ENCODE measurements around the gene KSR2.
"Not testable (repeated sequence)": the region's sequence is repeated elsewhere in the genome, so short reads cannot be mapped to it uniquely, and the experiment has no call there.

The KSR2 gene

DNA sequence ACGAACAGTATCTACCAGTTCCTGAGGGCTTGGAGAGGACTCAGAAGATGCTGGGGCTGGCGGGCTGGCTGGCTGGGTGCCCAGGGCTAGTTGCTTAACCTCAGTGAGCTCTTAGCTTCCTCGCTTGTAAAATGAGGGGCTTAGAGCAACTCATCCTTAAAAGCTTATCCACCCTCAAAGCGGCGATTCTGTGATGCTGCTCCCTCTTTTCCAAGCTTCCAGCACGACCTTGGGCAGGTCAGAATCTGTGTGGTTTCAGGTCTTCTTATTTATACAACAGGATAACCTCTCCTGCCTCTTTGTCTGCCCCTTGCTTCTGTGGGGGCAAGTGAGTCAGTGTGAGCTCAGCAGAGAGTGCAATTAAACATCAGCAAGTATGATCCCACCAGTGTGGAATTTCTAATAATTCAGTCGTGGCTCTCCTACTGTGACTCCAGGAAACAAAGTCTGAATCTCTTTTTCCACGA, 281.8 kb downstream of the KSR2 start:
- no peak for DNase-seq (ENCODE audit: low read depth)

DNA sequence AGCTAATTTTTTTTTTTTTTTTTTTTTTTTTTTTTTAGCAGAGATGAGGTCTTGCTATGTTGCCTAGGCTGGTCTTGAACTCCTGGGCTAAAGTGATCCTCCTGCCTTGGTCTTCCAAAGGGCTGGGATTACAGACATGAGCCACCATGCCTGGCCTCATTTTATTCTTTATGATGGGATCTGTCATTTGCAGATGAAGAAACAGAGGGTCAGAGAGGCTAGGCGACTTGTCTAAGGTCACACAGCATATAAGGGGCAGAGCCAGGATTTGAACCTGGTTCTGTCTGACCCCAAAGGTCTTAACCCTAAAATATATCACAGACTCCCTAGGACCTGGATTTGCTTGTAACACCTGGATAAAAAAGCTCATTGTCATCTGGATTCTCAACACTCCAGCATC, 282.6 kb downstream of the KSR2 start:
- no peak for DNase-seq (ENCODE audit: low read depth)

DNA sequence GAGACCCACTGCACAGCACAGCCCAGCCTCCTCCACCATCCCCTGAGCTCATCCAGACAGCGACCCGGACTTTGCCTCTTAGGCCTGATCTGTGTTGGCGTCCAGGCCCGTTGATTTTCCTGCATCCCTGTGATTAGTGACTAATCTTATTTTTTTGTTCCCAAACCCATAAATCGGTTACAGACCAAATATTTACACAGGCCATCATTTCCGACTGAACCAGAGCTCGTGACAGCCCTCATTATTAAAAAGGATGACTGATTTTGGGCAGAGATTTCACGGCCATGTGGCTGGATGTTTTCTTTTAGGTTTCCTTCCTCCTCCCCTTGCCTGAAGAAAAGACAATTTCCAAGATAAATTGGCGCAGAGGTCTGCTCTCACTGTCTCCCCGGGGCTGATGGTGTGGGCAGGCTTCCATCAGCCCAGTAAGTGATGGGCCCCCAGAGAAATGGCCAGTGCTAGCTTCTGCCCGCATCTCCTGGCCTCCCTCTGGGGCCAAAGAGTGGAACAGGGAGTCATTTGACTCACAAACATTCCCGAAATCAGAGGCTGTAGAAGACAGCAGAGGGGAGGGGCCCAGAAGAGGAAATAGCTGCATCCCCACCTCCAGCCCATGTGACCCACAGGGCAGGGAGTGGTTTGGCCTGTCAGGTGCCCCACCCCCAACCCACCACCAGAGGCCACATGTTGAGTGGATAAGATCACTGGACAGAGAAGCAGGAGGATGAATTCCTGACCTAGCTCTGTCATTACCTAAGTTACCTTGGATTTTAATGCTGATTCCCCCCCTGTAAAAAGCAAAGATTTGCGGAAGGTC, 283.5 kb downstream of the KSR2 start:
- no peak for DNase-seq (ENCODE audit: low read depth)

DNA sequence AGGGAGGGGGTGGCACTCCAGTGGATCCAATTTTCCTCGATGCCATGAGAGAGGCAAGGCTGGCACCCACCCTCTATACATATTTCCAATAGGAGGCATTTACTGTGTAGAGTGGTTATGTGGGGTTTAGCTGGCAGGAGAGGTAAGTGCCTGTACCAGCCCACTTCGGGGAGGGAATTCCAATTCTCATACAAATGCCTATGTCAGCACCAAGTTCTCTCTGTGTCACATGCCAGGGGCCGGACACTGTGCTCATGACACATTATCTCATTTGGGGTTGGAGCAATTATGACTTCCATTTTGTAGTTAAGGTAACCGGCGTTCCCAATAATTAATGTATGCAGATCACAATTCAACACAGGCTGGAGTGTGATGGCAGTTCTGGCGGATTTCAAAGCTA, 284.3 kb downstream of the KSR2 start:
- DNase-seq (ENCODE audit: low read depth) = no peak

DNA sequence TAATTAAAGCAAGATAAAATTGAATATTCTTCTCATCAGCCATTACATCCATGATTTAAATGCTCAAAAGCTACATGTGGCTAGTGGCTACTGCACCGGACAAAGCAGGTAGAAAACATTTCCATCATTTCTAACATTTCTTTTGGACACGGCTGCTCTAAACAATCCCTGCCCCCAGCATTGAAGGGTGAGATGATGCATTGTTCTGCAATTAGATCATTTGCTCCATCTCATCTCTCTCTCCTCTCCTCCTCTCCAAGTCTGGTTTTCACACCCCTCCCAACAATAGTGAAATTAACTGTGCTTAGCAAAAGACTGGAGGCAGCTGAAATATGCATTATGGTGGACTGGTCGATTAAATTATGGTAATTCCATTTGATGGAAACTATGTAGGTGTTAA, 288.5 kb downstream of the KSR2 start:
- DNase-seq (ENCODE audit: low read depth) = no peak

DNA sequence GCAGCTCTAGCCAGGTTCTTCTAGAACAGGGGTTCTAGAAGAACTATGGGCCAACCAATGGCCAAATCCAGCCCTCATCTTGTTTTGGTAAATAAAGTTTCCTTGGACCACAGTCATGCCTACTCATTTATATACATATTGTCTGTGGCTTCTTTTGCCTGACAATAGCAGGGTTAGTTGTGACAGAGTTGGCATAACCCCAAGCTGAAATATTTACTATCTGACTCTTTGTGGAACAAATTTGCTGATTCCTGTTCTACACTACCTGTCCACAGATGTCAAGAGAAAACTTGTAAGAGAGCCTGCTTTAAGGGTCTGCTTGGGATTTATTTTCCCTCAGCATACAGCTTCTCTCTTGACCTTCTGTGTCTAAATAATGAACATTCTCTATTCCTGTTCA, 289.0 kb downstream of the KSR2 start:
- DNase-seq (ENCODE audit: low read depth) = no peak

DNA sequence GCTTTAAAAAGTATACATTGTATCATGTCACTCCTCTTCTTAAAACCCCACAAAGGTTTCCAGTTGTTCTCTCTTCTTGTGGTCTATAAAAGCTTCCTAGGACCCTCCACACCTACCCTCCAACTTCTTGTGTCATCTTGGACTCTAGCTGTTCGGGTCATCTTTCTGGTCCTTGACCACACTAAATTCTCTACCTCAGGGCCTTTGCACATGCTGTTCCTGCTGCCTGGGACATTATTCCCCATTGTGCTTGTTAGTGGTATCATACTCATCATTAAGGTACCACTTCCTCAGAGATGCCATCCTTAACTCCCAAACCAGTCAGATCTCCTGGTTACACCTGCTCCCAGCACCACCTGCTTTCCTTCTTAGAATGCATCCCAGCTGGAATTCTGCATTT, 294.0 kb downstream of the KSR2 start:
- DNase-seq (ENCODE audit: low read depth) = no peak

DNA sequence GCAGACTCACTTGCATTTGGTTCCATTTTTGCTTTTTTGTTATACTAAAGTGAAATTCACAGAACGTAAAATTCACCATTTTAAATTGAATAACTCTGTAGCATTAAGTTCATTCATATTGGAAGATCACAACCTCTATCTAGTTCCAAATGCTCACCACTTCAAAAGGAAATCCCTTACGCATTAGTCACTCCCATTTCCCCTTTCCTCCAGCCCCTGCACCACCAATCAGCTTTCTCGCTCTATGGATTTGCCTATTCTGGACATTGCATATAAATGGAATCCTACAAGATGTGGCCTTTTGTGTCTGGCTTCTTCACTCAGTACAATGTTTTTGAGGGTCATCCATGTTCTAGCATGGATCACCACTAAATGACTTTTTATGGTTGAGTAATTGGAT, 294.5 kb downstream of the KSR2 start:
- no peak for DNase-seq (ENCODE audit: low read depth)

DNA sequence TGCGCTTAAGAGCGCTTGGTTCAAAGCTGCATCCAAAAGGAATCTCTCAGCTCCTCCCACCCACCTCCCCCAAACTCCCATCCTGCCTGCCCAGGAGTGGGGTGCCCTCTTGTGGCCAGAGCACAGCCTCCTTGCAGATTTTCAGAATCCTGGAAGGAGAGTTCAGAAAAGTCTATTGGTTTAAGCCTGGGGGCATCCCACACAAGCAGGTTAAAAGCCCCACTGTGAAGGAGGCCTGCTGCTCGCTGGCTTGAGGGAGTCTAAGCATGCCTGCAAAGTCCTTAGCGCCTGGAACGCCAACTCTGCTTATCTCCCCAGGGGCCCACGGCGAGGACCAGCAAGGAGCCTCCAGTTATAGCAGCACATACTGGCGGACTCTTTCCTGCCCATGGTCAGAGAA, 297.1 kb downstream of the KSR2 start:
- no peak for DNase-seq (ENCODE audit: low read depth)

DNA sequence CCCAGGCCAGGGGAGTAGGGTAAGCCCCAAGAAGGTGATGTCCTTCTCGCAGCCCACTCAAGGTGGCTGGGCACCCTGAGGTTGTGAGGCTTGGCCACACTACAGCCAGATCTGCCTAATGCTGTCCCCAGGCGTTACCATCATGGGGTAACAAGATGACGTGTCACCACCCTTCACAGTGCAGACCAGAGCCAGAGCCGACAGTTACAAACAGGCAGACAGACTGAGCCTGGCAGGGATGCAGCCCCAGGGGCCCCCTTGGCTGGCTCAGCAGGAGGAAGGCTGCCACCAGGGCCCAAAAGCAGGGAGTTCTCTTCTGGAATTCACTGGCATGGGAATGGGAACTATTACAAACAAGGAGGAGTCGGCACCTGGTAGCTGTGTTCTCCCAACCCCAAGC, 304.6 kb downstream of the KSR2 start:
- no peak for DNase-seq (ENCODE audit: low read depth)

DNA sequence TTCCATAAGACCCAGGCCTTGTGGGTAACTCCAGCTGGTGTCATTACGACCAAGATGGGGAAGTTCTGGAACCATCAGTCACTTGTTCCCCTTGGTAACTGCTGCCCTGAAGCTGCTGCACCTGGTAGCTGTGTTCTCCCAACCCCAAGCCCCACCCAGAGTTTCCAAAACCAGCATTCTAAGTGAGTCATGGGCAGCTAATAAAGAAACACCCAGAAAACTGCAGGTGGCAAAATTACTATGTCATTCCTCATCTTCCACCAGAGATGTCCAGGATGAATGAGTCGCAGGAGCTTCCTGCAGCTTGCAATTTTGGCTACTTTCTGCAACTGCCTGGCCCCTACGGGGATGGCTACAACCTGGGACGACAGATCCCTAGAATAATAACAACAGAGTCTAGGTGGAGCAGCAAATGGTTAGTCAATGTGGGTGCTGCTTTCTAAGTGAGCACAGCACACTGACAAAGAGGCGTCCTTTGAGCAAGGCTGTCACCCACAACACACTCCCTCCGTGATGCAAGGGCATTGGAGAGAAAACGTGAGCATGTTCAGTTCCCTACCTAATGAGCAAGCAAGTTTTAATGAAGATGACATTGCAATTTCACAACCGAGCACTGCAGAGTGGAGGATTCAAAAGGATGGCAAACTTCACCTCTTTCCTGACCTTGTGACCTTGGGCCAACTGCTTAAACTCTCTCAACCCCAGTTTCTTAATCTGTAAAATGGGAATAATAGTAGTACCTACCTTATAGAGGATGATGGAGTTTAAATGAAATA, 306.0 kb downstream of the KSR2 start:
- no peak for DNase-seq (ENCODE audit: low read depth)

DNA sequence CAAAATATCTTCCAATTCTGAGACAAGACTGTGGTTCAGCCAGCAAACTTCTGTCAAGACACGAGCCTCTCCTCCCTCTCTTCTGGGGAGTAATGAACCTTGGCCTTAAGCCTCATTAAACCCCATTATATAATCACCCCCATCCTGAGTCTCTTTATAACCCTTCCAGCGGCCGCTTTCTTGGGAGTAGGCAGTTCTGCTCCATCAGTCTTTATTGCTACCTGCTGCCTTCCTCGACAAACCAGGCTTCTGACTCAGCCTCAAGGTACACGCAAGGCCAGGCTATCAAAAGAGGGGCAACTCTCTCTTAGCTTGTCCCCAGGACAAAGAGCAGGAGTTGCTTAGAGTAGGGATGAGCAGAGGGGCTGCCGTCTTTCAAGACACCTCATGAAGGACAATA, 306.6 kb downstream of the KSR2 start:
- no peak for DNase-seq (ENCODE audit: low read depth)

DNA sequence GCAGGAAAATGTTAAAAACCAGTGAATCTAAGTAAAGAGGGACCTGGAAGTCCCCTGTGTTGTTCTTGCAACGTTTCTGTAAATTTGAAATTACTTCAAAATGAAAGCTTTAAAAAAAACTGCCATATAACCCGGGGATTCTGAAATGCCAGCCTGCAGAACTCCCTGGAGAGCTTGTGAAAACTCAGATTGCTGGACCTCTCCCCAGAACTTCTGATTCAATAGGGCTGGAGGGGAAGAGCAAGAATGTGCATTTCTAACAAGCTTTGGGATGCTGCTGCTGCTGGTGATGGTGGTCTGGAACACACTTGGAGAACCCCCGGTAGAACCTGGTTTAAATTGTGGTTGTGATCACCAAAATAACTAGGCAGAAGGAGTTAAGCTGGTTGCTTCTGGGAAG, 307.3 kb downstream of the KSR2 start:
- no peak for DNase-seq (ENCODE audit: low read depth)

DNA sequence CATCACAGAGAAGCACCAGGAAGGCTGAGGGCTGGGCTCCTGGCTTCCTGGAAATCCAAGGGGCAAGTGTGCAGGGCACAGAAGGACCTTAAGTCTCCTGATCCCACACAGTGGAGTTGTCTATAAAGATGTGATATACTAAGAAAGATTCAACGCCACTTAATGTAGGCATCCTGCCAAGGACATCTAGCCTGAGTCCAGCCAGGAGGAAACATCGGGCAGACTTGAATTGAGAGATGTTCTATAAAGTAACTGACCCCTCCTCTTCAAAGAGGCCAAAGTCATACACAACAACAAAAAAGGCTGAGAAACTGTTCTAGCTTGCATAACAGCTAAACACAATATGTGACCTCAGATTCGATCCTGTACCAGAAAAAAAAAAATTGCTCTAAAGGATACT, 307.9 kb downstream of the KSR2 start:
- DNase-seq (ENCODE audit: low read depth) = no peak

DNA sequence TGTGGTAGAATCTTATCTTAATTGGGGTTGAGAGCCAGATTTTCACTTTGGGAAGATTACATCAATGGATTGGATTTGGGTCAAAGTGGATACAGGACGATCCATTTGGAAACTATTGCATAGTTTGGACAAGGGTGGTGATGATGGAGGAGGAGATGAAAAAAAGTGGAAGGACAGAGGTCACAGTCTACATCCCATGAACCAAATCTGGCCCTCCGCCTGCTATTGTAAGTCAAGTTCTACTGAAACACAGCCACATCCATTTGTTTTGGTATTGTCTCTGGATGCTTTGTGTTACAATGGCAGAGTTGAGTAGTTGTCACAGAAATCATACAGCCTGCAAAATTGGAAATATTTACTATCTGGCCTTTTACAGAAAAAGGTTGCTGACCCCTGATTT, 310.6 kb downstream of the KSR2 start:
- DNase-seq (ENCODE audit: low read depth) = no peak

DNA sequence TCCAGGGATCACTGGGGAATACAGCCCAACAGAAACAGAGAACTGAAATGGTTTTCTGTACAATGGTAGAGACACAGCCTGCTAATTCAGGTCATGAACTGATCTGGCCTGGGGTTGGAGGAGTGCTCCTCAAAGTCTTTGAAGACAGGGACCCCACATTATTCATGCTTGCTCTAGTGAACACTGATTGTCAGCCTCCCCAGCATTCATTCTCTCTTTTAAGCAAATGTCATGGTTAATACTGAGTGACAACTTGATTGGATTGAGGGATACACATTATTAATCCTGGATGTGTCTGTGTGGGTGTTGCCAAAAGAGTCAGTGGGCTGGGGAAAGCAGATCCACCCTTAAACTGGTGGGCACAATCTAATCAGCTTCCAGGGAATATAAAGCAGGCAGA, 319.0 kb downstream of the KSR2 start:
- DNase-seq (ENCODE audit: low read depth) = no peak

DNA sequence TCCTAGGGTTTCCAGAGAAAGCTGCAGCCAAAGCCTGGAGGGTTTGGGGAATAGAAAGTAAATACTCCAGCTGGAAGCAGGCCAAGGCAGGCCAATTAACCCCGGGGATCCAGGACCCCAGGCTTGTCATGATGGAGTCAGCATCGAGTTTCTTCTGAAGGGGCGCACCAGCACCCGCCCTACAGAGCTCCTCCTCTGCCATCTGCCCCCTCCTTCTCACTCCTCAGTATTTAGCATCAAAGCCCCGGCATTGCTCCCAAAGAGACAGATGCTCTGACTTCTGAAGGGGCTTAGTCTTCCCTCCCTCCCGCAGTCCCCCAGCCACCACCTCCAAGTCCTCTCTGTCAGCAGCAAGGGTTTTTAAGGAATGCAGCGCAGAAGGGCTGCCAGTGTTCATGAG, 322.3 kb downstream of the KSR2 start:
- DNase-seq (ENCODE audit: low read depth) = no peak

DNA sequence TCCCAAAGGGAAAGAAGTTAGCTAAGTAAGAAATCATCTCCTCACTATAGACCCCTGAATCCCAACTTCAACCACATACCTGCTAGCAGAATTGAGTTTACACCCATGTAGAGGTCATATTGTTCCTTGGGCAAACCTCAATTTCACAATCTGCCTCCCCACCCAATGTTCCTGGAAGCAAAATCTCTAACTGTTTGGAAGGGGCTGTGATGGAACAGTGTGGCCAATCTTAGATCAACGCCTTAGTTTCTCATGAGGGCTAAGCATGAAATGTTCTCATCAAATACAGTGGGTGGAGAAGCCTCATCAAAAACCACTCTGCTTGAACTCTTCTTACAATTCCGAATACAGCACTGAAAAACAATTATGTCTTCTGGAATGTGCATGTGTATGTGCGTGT, 323.3 kb downstream of the KSR2 start:
- no peak for DNase-seq (ENCODE audit: low read depth)

DNA sequence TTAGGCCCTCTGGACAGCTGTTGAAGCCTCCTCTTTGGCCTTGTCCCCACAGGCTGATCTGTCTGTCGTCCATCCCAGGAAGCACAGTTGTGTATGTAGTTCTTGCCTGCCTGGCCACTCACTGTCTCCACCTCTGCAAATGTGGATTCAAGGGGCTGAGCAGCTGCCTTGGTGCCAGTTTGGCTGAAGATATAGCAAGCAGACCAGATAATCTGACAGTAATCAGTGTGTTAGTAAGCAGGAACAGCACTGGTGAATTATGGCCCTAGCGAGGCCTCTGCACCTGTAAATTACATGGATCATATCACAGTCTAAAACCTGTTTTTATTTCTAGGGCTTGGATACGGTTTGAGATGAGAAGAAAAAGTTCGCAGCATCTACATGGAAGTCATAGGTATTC, 324.8 kb downstream of the KSR2 start:
- no peak for DNase-seq (ENCODE audit: low read depth)

DNA sequence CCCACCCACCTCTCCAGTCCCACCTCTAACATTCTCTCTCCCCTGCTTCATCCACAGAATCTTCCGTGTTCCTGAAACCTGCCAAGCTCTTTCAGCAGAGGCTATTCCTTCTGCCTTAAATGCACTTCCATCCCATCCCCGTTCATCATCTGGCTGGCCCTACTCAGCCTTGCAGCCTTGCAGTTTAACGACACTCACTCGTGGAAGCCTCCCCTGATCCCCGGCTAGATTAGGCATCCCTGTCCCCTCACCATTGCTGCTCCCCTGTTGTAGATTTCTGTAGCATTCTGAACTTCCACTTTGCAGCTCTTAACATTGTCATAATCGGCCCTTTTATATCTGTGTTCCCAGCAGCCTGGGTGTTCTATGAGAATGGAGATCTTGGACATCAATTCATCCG, 326.9 kb downstream of the KSR2 start:
- no peak for DNase-seq (ENCODE audit: low read depth)

DNA sequence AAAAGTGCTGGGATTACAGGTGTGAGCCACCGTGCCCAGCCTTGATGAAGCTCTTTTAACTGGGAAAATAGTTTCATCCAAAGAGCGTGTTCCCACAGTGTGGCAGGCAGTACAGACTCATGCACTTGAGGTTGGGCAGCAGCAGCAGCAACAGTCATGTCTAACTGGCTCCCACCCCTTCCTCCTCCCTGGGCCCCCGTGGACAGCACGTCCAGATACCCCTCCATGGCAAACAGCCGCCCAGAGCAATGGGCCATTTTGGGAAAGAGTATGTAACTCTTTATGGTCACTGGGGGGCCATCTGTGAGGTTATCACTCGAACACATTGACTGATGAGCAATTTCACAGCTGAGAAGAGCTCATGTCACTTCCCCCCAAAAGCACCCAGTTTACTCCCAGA, 328.3 kb downstream of the KSR2 start:
- DNase-seq (ENCODE audit: low read depth) = no peak

DNA sequence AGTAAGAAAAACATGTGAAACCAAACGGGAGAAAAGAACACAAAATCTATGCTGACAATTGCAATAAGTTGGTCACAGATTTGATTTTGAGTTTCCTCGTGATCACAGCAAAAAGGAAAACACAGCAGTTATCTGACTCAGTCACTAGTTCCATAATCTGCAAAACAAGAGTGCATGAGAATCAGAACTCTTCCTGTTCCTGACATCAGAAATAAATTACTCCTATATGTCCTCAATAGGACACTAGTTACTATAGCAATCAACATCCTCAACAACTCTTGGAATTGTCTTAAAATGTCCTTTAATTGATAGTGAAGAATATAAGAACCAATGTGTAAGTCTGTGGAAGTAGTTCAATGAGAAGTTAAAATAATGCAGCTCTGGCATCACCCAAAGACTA, 339.3 kb downstream of the KSR2 start:
- no peak for DNase-seq (ENCODE audit: low read depth)

DNA sequence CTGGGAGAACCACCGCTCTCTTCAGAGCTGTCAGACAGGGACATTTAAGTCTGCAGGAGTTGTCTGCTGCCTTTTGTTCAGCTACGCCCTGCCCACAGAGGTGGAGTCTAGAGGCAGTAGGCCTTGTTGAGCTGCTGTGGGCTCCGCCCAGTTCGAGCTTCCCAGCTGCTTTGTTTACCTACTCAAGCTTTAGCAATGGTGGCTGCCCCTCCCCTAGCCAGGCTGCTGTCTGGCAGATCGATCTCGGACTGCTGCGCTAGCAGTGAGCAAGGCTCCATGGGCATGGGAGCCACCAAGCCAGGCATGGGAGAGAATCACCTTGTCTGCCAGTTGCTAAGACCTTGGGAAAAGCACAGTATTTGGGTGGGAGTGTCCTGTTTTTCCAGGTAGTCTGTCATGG, 340.1 kb downstream of the KSR2 start:
- not testable (repeated sequence) for DNase-seq (ENCODE audit: low read depth)

DNA sequence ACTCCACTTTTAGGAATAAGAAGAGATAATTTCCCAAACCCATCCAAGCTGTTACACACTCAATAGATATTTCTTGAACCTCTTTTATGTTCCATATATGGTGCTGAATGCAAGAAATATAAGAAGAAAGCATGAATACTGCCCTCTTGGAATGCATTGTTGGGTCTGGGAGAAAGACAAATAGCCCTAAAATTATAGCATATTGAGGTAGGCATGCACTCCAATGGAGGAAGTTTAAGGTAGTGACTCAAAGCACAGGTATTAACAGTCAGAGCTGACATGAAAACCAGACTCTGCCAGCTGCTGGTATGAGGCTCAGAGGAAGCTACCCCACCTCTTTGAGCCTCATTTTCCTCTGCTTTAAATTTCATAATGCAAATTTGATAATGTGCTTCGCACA, 346.0 kb downstream of the KSR2 start:
- no peak for DNase-seq (ENCODE audit: low read depth)
